Ovary (tissue), 9 donors: ENCODE results near the gene LMF1. TPM values are rescaled to one million over a fixed set of nuclear protein-coding genes. Genes with fewer than 3 reads are reported as not detected.

Experiments
- DNase-seq, 5 donors: peaks; one replicate each; pipeline ENCODE4 v3.0.0-alpha.2; 2019 to 2020
- H3K27ac ChIP-seq, 2 donors: fragments of 200-600 bp; one replicate each; pipeline versions ENCODE4 v1.5.1 to v1.8.0; 2019 to 2022
- H3K27me3 ChIP-seq: fragments of 200-600 bp; one replicate; pipeline ENCODE4 v1.8.0; 2022
- H3K36me3 ChIP-seq: fragments of 200-600 bp; sonication (generic); one replicate; pipeline ENCODE4 v1.5.1; 2019
- H3K4me1 ChIP-seq: one replicate; pipeline ENCODE4 v1.8.1; 2013; ENCODE audit warnings: mild to moderate bottlenecking, moderate library complexity; ENCODE audit not compliant: insufficient read depth
- H3K4me3 ChIP-seq: fragments of 200-600 bp; sonication (generic); one replicate; pipeline ENCODE4 v1.5.1; 2017
- H3K9me3 ChIP-seq, 2 donors: fragments of 200-600 bp in 1 of 2; sonication (generic) in 1 of 2; one replicate each; pipeline versions ENCODE4 v1.5.1 to v1.8.1; 2013 to 2019; ENCODE audit warnings: mild to moderate bottlenecking in 1 of 2, moderate library complexity in 1 of 2
- CTCF ChIP-seq, 3 donors: fragments of 450-650 bp in 2 of 3; fragments of 200-600 bp in 1 of 3; IDR thresholded peaks; one replicate each; pipeline versions ENCODE4 v1.5.1 to v1.8.0; 2016 to 2022; ENCODE audit warnings: antibody characterized with exemption in 3 of 3, mild to moderate bottlenecking in 1 of 3
- EP300 ChIP-seq: sonication (generic); formaldehyde crosslinking; IDR thresholded peaks from one replicate; pipeline ENCODE4 v1.6.1; 2017; ENCODE audit warnings: antibody characterized with exemption
- POLR2A ChIP-seq: fragments of 450-650 bp; IDR thresholded peaks from one replicate; pipeline ENCODE4 v1.6.1; 2017; ENCODE audit warnings: antibody characterized with exemption, mild to moderate bottlenecking, moderate library complexity
- WGBS, 3 donors: extraction: QIAGEN DNeasy Blood & Tissue Kit in 1 of 3; methylation state at CpG; one replicate each; pipeline versions ENCODE4 v1.1.5 to v1.1.7; 2013 to 2017; 5-methylcytosine and 5-hydroxymethylcytosine counted together
- intact Hi-C, 4 donors: fragments of 100-400 bp; cut with DNase I; formaldehyde crosslinking; loops; one replicate each; pipeline versions ENCODE4 v1.11.0 to v1.15.1; 2022 to 2023
- polyA plus RNA-seq, 2 donors: library from polyadenylated mRNA; stranded (reverse); fragments of 200-250 nt in 1 of 2; fragments of 350-450 nt in 1 of 2; fragmentation: Illumina TruSeq in 1 of 2; extraction: RNeasy Lipid Tissue Mini Kit (QIAGEN cat#74804) in 1 of 2; gene quantifications; one replicate each; pipeline ENCODE4 v1.2.3, GENCODE V29; 2013 to 2014
- total RNA-seq, 7 donors: library from RNA; depleted of rRNA in 2 of 7; stranded (reverse); fragments of >200 nt in 2 of 7; fragmentation: NEBNext Ultra II Directional in 3 of 7; extraction: Animal tissue kit (Norgen Biotek cat#: 25700) in 3 of 7; gene quantifications; one replicate each; pipeline versions ENCODE4 v1.1.0 to v1.2.4, GENCODE V29; 2016 to 2023
- donor health status: DM: no; HTN: no; CAD: no; lungs with moderate emphysema.
- donor health status: DM: no; HTN: no; CAD: no.
- donor health status: Bipolar disorder and iron deficiency.
- donor health status: DM: yes; HTN: yes; CAD: no.
- donor health status: DM: no; HTN: no; CAD: no.
- donor health status: DM: yes; HTN: yes; CAD: no.

Gene LMF1
- total and polyA plus RNA-seq, 9 donors: 7.8 to 31.9 (median 23.6) TPM

- H3K27ac ChIP-seq: no peak overlapping the region
- no peaks in the 10 kb centered on the region for H3K4me1 ChIP-seq
- no peaks in the 10 kb centered on the region for H3K9me3 ChIP-seq
- no peak overlapping the region for H3K4me3 ChIP-seq
- no peaks in the 10 kb centered on the region for H3K36me3 ChIP-seq
- TF ChIP-seq EP300: no peak
- TF ChIP-seq POLR2A: no peak
- TF ChIP-seq CTCF (IDR thresholded peaks at IDR 0.05): no peak
- intact Hi-C loops: no loop called here
- no peak for DNase-seq
- H3K27me3 ChIP-seq: no peaks in the 10 kb centered on the region
- WGBS, 3 donors: 96 to 98% (median 98%) methylated on average over 9 of the region's 9 CpGs
Measured at GRCh38 chr16:923184-923583, 47.6 kb downstream of the LMF1 start.

DNA sequence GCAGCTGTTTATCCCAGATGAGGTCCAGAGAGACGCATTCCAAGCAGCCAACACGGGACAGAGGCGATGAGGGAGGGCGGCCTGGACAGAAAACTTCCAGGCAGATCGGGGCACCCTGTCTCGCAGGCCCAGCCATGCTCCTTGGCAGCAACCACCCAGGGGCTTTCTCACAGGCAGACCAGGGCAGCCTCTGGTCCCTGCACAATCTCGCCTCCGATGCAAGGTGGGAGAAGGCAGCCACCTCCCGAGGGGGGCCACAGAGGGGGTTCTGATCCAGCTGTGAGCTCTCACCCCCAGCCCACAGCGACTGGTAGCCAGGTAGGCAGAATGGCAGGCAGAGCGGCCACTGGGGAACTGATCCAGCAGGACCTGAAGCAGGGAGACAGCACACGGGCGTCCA is 48.7 kb downstream of the LMF1 start:
- H3K27me3 ChIP-seq: no peaks in the 10 kb centered on the region
- intact Hi-C loops: no loop called here
- DNase-seq: no peak
- no peak overlapping the region for H3K4me3 ChIP-seq
- H3K36me3 ChIP-seq: no peaks in the 10 kb centered on the region
- no peaks in the 10 kb centered on the region for H3K4me1 ChIP-seq
- no peaks in the 10 kb centered on the region for H3K9me3 ChIP-seq
- 92 to 96% (median 93%) methylated on average over 13 of the region's 13 CpGs for WGBS, 3 donors
- TF ChIP-seq EP300 (no peak), POLR2A (no peak), CTCF (IDR thresholded peaks at IDR 0.05) (no peak)
- no peak overlapping the region for H3K27ac ChIP-seq

DNA sequence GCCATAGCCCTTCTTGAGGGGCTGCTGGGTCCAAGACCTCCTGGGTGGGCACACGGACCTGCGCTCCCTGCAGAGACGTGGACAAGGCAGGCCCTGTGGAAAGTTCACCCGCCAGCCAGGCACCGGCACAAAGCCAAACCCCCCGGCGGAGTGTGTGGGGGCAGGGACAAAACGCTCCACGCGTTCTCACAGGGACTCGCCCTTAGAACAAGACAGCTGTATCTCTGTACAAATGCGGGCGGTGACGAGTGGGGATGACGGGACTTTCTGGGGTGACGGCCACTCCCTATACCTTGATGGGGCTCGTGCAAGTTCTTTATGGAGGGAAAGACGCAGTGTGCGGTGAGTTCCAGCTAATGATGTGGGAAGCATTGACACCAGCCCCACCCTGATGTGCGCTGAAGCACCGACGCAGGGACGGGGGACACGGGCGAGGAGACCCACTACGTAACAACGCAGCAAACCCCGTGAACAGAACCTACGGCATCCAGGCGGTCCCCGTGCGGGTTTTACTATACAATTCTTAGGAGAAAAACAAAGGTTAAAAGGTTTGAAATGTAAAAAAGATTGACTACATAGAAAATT is 49.4 kb downstream of the LMF1 start:
- 94 to 95% (median 95%) methylated on average over 32 of the region's 32 CpGs for WGBS, 3 donors
- Histone ChIP-seq H3K4me1 (no peaks in the 10 kb centered on the region), H3K9me3 (no peaks in the 10 kb centered on the region), H3K36me3 (no peaks in the 10 kb centered on the region), H3K27me3 (no peaks in the 10 kb centered on the region), H3K27ac (no peak overlapping the region), H3K4me3 (no peak overlapping the region)
- no peak for DNase-seq
- TF ChIP-seq CTCF (IDR thresholded peaks at IDR 0.05): no peak
- TF ChIP-seq POLR2A: no peak
- no peak for TF ChIP-seq EP300
- intact Hi-C loops: no loop called here

GRCh38 chr16:920717-921116 is 50.1 kb downstream of the LMF1 start:
- intact Hi-C loops: no loop called here
- TF ChIP-seq EP300 (no peak), CTCF (IDR thresholded peaks at IDR 0.05) (no peak), POLR2A (no peak)
- no peaks in the 10 kb centered on the region for H3K27me3 ChIP-seq
- no peaks in the 10 kb centered on the region for H3K36me3 ChIP-seq
- H3K4me3 ChIP-seq: no peak overlapping the region
- no peaks in the 10 kb centered on the region for H3K9me3 ChIP-seq
- 74 to 81% (median 81%) methylated on average over 18 of the region's 18 CpGs for WGBS, 3 donors
- H3K27ac ChIP-seq: no peak overlapping the region
- no peaks in the 10 kb centered on the region for H3K4me1 ChIP-seq
- DNase-seq: no peak
